Measurements from ENCODE around the gene RIPOR2.

The RIPOR2 gene

GRCh38 chr6:24980507-24981385 lies 45.0 kb upstream of the RIPOR2 start:
- H3K27me3 ChIP-seq (replicated peaks), result no peaks in the 10 kb centered on the region
- H3K36me3 ChIP-seq (replicated peaks), result no peaks in the 10 kb centered on the region
- no peak overlapping the region for H3K4me3 ChIP-seq (ENCODE audit: low read depth, low read length)
- no peak for TF ChIP-seq CTCF (IDR thresholded peaks at IDR 0.05; ENCODE audit: low read depth, low read length, missing control alignments)
- no peak for DNase-seq
- peak overlapping the region; percentile 34 for H3K27ac ChIP-seq
- in situ Hi-C loops (cut with HindIII; ENCODE audit: low pct_ligation_motif_present, low sequenced_read_pairs), result no loop called here

GRCh38 chr6:24979176-24979575 lies 43.4 kb upstream of the RIPOR2 start:
- Histone ChIP-seq H3K4me3 (ENCODE audit: low read depth, low read length) (no peak overlapping the region), H3K27me3 (replicated peaks) (no peaks in the 10 kb centered on the region), H3K27ac (no peak overlapping the region), H3K36me3 (replicated peaks) (no peaks in the 10 kb centered on the region)
- no peak for DNase-seq
- no peak for TF ChIP-seq CTCF (IDR thresholded peaks at IDR 0.05; ENCODE audit: low read depth, low read length, missing control alignments)
- in situ Hi-C loops (cut with HindIII; ENCODE audit: low pct_ligation_motif_present, low sequenced_read_pairs), result no loop called here

- no peaks in the 10 kb centered on the region for H3K27me3 ChIP-seq (replicated peaks)
- no peak overlapping the region for H3K27ac ChIP-seq
- in situ Hi-C loops (cut with HindIII; ENCODE audit: low pct_ligation_motif_present, low sequenced_read_pairs), result no loop called here
- no peak for TF ChIP-seq CTCF (IDR thresholded peaks at IDR 0.05; ENCODE audit: low read depth, low read length, missing control alignments)
- H3K4me3 ChIP-seq (ENCODE audit: low read depth, low read length), result no peak overlapping the region
- H3K36me3 ChIP-seq (replicated peaks), result no peaks in the 10 kb centered on the region
- no peak for DNase-seq
Observed at GRCh38 chr6:24974182-24975171, 38.7 kb upstream of the RIPOR2 start.

GRCh38 chr6:24972311-24972958 lies 36.7 kb upstream of the RIPOR2 start:
- no peaks in the 10 kb centered on the region for H3K36me3 ChIP-seq (replicated peaks)
- no peak for TF ChIP-seq CTCF (IDR thresholded peaks at IDR 0.05; ENCODE audit: low read depth, low read length, missing control alignments)
- no peak overlapping the region for H3K27ac ChIP-seq
- no peak for DNase-seq
- in situ Hi-C loops (cut with HindIII; ENCODE audit: low pct_ligation_motif_present, low sequenced_read_pairs), result no loop called here
- H3K4me3 ChIP-seq (ENCODE audit: low read depth, low read length), result no peak overlapping the region
- no peaks in the 10 kb centered on the region for H3K27me3 ChIP-seq (replicated peaks)

- no peak overlapping the region for H3K4me3 ChIP-seq (ENCODE audit: low read depth, low read length)
- in situ Hi-C loops (cut with HindIII; ENCODE audit: low pct_ligation_motif_present, low sequenced_read_pairs), result no loop called here
- DNase-seq, result no peak
- TF ChIP-seq CTCF (IDR thresholded peaks at IDR 0.05; ENCODE audit: low read depth, low read length, missing control alignments), result no peak
- no peak overlapping the region for H3K27ac ChIP-seq
- H3K36me3 ChIP-seq (replicated peaks), result no peaks in the 10 kb centered on the region
- no peaks in the 10 kb centered on the region for H3K27me3 ChIP-seq (replicated peaks)
Observed at GRCh38 chr6:24971067-24971466, 35.3 kb upstream of the RIPOR2 start.
